Activated CD4-positive, alpha-beta T cell treated with anti-CD3 and anti-CD28 coated beads for 24 hours (primary cell): ENCODE data around the gene NR3C1.

Experiments
- DNase-seq, 2 donors: peaks; one replicate each; pipeline ENCODE4 v3.0.0-alpha.2; 2020; ENCODE audit warnings: low read depth in 2 of 2

Gene NR3C1

DNA sequence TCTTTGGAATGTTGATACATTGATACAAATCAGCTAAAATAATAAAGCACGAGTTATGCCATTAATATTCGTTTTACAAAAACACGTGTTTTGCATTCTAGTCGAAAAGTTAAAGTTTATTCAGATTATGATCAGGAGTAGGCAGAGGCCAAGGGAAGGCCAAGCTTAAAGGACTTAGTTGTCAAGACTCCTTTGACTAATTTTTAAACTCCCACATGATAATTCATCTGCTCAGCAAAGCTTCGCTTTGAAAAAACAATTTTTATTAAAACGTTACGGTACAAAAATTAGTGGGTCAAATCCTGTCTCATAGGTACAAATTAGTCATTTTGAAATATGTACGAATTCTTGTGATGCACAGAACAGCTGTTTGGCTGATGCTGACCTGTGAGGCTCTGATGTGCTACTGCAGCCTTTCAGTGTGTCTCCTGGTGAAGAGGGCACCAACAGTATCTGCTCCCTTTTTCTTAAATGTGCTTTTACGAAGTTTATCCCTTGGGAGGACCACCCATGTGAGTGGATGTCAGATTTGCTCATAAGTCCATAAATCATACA lies 23.0 kb upstream of the NR3C1 start:
- no peak for DNase-seq

DNA sequence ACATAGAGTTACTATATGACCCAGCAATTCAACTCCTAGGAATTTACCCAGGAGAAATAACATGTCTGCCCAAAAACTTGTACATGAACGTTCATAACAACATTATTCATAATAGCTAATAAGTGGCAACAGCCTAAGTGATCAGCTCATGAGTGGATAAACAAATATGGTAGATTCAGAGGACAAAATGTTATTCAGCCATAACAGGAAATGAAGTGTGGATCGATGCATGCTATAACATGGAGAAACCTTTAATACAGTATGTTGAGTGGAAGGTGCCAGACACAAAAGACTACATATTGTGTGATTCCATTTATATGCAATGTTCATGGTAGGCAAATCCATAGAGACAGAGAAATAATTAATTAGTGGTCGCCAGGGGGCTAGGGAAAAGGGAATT lies 22.3 kb upstream of the NR3C1 start:
- DNase-seq, result no peak

DNA sequence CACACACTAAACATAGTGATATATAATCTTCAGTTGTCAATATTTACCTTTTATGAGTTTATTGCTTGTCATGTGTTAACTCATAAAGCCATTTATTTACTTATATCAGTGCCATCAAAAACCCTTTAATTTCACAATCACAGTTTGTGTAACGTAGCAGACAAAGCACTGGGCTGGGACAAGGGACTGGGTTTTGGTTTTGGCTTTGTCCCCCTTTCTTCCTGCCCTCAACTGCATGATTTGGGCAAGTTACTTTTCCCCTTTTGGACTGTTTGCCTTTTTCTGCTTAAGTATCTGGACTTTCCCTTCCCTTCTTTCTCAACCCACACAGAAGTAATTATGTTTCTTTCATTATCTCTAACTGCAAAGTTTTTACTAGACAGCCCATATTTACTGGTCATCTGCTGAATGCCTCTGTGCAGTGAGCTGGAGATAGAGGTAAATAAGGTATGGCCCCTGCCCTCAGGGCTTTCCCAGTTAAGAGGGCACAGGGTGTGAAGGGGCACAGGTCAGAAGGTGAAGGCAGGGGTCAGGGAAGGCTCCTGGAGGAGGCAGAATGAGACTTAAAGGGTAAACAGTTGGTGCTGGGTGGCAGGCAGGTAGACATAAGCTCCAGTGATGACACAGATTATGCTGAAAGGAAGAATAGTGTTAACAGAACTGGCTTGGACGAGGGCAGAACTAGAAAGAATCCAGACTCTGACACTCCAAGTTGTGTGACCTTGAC lies 14.8 kb upstream of the NR3C1 start:
- no peak for DNase-seq

DNA sequence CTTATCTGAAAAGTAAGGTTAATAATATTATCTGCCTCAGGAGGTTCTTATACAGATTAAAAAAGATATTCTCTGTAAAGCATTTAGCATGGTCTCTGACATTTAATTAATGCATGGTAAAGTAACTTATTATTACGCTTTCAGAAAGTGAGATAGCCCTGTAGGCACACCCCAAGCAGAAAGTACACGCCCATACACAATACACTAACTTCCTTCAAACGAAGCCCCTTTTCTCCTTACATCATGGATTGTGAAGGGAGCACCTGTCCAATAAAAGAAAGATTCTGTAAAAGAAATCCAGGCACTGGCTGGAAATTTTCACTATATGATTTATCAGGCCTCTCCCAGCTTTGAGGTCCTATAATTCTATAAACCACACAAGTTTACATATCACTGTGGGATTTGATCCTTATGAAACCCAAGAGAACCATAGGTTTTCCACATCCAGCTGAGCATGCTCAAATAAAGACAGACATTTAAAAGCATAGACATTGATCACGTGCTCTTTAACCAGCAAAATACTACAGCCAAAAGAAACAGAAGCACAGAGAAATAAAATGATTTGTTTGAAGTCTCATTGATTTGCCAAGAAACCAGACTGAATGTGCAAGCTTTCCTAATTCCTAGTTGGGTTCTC lies 14.1 kb upstream of the NR3C1 start:
- no peak for DNase-seq

GRCh38 chr5:143416411-143416810 lies 12.9 kb upstream of the NR3C1 start:
- DNase-seq, result no peak

GRCh38 chr5:143413958-143414669 lies 10.6 kb upstream of the NR3C1 start:
- DNase-seq, result no peak

DNA sequence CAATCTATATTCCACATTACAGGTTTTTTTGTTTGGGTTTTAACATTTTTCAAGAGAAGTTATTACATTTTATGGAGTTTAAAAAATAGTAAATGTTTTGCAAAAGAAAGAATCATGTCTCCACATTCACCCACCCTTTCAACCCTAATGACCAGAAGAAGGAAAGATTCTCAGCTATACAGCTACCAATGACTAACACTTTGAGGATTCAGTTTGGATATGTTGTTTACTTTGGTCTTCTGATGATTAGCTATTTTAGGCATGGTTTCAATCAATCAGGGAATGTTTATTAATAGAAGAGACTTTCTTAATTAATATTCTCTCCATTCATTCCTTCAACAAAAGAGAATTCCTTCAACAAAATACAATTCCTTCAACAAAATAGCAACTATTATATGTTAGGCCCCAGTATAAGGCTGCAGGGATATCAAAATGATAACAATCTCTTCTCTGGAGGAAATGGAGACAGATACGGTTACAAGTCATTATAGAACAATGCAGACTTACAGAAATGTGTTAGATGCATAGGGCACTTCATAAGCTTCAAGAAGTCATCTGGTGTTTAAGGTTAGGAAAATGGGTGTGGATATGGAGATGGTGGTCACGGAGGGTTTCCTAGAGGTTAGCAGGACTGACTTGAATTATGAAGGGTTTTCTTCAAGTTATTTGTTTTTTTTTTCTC lies 9.3 kb upstream of the NR3C1 start:
- no peak for DNase-seq

GRCh38 chr5:143409926-143410325 lies 6.4 kb upstream of the NR3C1 start:
- DNase-seq, result no peak

DNA sequence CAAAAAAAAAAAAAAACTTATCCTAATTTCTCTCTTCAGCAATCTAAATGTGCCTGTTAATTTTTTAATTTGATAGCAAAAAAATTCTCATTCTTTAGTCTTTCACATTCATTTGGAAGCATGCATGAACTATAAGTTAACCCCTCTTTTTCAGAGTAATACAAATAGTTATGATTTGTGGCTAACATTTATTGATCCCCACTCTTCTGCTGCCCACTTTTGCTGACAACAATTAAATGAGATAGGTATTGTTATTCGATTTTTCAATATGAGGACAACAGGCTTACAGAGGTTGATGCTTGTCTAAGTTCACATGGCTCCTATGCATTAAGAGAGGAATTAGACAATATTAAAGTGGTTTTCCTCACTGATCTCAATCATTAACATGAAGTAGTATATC lies 2.9 kb upstream of the NR3C1 start:
- no peak for DNase-seq

DNA sequence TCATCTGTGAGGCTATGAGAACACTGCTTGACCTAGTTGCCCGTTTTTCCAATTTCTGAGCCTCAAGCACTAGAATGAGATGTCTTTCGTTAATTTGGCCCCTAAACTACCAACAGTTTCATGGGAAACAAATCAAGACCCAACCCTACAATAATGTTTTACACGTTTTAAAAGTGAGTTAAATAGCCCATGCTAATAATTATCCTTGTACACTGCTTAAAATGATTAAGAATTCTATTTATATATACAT lies 2.3 kb upstream of the NR3C1 start:
- DNase-seq, result no peak

DNA sequence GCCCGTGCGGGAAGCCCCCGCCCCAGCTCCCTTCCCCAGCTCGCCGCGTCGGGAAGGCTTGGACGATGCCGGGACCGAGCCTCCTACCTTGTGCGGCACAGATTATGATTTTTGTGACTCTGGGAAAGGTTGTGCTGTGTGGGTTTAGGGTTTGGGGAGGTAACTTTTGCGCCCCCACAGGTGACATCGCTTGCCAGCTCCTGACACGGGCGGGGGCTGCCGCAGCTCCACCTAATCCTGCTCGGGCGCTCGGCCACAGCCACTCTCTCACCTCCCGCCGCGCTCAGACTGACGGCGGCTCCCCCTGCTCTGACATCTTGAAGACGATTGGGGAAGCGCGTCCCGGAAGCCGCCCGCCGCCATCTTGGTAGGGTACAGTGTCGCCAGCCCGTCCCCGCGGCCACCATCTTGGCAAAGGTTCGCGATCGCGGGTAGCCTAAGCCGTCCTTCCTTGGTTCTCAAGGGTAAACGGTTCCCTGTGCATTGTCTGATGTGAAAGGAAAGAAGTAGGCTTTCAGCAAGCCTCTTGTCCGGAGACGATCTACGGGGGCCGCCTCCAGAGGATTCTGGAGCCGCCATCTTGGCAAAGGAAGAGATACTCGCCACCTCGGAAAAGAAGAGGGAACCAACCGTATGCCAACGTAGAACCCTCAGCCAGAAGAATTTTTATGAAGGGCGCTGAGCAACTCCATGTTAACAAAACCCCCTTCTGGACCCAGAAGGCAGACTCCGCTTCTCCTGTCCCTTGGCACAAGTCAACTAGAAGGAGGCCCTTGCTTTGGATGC lies 1.8 kb upstream of the NR3C1 start:
- DNase-seq, result peak; percentile 75 to 77

DNA sequence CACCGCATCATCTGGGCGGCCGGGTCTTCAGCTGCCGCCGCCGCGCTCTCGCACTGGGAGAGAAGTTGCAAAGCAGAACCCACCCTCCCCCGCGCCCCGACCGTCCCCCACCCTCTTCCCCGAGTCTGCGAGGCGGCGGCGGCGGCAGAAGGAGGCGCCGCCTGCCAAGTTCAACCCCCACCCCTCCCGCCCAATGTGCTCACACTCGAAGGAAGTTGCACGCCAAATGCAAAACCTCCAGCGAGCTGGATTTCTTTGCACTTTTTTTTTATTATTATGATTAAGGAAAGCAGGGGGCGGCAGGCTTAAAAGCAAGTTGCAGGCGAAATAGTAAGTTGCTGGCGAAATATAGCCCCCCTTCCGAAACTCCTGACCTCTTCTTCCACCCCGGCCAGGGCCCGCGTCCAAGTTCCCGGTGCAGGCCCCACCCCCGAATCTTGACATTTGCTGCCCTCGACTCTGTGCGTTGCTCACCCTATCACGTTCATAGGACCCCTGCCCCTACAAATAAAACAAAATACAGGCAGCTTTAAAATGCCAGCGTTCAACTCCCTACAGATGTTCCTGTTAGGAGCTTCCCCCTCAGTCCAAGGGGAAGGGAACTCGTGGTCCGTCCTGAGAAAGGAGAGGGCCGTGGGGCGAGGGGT lies 1.1 kb upstream of the NR3C1 start:
- DNase-seq, result peak; percentile 22 to 48

DNA sequence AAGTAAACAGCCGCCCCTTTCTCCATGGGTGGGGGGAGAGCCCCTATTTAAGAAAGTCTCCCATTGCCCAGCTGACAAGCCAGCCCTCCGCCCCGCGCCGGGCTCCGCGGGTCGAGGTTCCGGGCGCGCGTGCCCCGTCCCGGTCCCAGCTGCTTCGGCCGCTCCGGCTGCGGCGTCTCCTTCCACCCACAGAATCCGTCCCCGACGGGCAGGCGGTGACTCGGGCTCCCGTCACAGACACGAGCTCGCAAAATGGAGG lies 223 bp downstream of the NR3C1 start:
- no peak for DNase-seq

DNA sequence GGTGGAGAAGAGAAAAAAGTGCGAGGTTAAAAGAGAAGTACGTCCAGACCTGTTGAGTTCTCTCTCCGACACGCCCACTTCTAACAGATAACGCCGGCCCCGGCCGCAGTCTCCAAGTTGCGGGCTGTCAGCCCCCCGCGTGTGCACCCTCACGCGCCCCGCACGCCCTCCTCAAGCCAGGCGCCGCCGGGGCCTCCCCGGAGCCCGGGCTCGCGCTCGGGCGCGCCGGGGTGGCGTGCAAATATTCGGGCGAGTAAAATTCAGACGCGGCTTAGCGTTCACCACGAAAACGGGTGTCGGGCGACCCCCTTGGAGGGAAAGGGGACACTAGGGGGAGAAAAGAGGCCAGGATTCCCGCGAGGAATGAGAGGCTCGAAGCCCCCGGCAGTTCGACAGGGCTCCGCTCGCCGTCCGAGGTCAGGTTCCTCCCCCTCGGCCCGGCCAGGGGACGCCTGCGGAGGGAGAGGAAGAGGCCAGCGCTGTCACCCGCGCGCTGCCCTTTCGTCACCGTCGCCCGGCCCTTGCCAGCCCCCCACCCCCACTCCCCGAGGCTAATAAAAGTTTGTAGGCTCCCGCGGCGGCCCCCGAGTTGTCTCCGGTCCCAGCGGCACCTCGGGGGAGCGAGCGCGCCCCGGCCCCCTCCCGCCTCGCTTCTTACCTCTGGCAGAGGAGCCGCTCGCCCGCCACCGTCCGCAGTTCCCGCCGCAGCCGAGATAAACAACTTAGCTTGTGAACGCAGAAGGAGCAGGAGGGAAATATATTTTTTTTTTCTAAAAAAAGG lies 743 bp downstream of the NR3C1 start:
- peak; percentile 28 to 33 for DNase-seq

- DNase-seq, result no peak
These were observed 1.4 kb downstream of the NR3C1 start for GRCh38 chr5:143402017-143402552.

DNA sequence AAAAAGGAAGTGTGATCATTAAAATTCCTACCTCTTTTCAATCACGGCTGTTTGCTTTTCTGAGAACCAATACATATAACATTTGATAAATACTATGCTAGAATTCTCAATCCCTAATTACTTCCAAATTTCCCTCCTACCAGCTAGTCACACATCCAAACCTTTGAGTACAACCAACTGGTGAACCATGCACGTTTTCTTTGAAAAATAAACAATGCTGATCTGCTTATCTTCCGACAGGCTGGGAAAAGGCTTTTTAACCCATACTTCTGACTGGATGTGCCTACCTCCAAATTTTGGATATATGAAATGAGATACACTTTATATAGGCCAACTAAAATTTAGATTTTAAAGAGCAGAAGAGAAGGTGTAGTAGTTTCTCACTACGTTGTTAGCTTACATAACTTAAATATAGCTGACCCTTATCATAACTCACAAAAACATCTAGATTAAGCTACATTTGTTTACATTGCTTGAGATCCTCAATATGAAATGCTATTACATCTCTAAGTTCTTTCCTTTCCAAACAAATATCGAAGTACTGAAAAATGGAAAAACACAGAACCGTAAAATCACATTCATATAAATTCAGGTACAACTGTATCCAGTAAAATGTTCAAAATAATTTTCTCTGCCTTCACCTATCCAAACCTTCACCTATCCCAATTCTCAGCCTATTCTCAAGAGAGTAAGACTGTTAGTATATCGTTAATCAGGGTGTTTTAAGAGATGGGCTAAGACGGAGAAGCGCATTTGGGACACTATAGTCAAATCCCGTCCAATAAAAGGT lies 2.1 kb downstream of the NR3C1 start:
- no peak for DNase-seq

GRCh38 chr5:143400541-143401226 lies 2.8 kb downstream of the NR3C1 start:
- no peak for DNase-seq

DNA sequence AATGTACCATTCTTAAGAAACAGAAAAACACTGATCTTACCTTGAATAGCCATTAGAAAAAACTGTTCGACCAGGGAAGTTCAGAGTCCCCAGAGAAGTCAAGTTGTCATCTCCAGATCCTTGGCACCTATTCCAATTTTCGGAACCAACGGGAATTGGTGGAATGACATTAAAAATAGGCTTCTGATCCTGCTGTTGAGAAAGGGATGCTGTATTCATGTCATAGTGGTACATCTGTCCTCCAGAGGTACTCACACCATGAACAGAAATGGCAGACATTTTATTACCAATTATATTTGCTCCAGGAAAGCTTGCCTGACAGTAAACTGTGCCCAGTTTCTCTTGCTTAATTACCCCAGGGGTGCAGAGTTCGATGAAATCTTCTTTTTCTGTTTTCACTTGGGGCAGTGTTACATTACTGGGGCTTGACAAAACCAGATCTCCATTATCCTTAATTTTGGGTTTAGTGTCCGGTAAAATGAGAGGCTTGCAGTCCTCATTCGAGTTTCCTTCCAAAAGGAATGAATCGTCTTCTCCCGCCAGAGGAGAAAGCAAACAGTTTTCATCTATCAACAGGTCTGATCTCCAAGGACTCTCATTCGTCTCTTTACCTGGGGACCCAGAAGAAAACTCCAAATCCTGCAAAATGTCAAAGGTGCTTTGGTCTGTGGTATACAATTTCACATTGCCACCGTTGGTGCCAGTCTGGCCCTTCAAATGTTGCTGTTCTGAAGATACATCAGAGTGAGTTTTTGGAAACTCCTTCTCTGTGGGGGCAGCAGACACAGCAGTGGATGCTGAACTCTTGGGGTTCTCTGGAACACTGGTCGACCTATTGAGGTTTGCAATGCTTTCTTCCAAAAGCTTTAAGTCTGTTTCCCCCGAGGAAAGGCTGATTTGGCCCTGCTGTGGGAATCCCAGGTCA lies 3.6 kb downstream of the NR3C1 start:
- no peak for DNase-seq
